Gastrocnemius medialis (tissue), 4 donors: ENCODE measurements around the gene IL9. TPM values are rescaled to one million over a fixed set of nuclear protein-coding genes. Genes with fewer than 3 reads are reported as not detected.

Experiments used
- ATAC-seq, 2 donors: fragments of 150-250 bp; one replicate each; pipeline ENCODE4 v1.9.1; 2016
- DNase-seq, 2 donors: peaks; one replicate each; pipeline ENCODE4 v3.0.0-alpha.2; 2019
- H3K27ac ChIP-seq, 4 donors: fragments of 200-600 bp; sonication (generic); 1 replicate in 1 of 4; 2 replicates in 3 of 4; pipeline ENCODE4 v1.5.1; 2016 to 2018; ENCODE audit warnings: mild to moderate bottlenecking in 2 of 4, moderate library complexity in 1 of 4
- H3K27me3 ChIP-seq, 3 donors: fragments of 200-600 bp; sonication (generic) in 2 of 3; 1 replicate in 1 of 3; 2 replicates in 2 of 3; pipeline versions ENCODE4 v1.5.1 to v1.6.0; 2016 to 2019; ENCODE audit warnings: mild to moderate bottlenecking in 1 of 3, moderate library complexity in 1 of 3
- H3K36me3 ChIP-seq, 2 donors: fragments of 200-600 bp; sonication (generic) in 1 of 2; one replicate each; pipeline ENCODE4 v1.5.1; 2017 to 2018
- H3K4me1 ChIP-seq, 2 donors: fragments of 200-600 bp; sonication (generic) in 1 of 2; one replicate each; pipeline ENCODE4 v1.5.1; 2016 to 2017; ENCODE audit warnings: mild to moderate bottlenecking in 2 of 2
- H3K4me3 ChIP-seq, 4 donors: fragments of 200-600 bp; sonication (generic) in 3 of 4; 1 replicate in 1 of 4; 2 replicates in 3 of 4; pipeline ENCODE4 v1.5.1; 2016 to 2019; ENCODE audit warnings: mild to moderate bottlenecking in 2 of 4
- H3K9me3 ChIP-seq, 3 donors: fragments of 200-600 bp; sonication (generic) in 2 of 3; 1 replicate in 1 of 3; 2 replicates in 2 of 3; pipeline ENCODE4 v1.5.1; 2016 to 2019
- CTCF ChIP-seq, 5 experiments: fragments of 450-650 bp in 3 of 5; fragments of 200-600 bp in 2 of 5; sonication (generic) in 2 of 5; IDR thresholded peaks in 4 of 5; conservative IDR thresholded peaks in 1 of 5; 1 replicate in 4 of 5; 2 replicates in 1 of 5; pipeline ENCODE4 v1.5.1; 2016 to 2019; ENCODE audit warnings: antibody characterized with exemption in 5 of 5, mild to moderate bottlenecking in 3 of 5, moderate library complexity in 3 of 5
- POLR2A ChIP-seq, 2 donors: fragments of 450-650 bp; IDR thresholded peaks; one replicate each; pipeline ENCODE4 v1.6.1; 2017; ENCODE audit warnings: antibody characterized with exemption in 2 of 2, mild to moderate bottlenecking in 2 of 2, moderate library complexity in 2 of 2
- in situ Hi-C, 4 donors: fragments of 200-750 bp; cut with MboI; loops; one replicate each; pipeline versions ENCODE4 v1.15.0 to v1.8.0; 2017; ENCODE audit warnings: low sequenced_read_pairs in 4 of 4
- intact Hi-C: fragments of 100-400 bp; cut with DNase I; formaldehyde crosslinking; loops from one replicate; pipeline ENCODE4 v1.15.1; 2023; ENCODE audit warnings: low total_unique reads
- total RNA-seq, 4 donors: library from RNA; depleted of rRNA; stranded (reverse); fragments of >200 nt; gene quantifications; one replicate each; pipeline versions ENCODE4 v1.1.0 to v1.2.3, GENCODE V29; 2016

Gene IL9
- total RNA-seq, 4 donors from 2014 or later: not detected

DNA sequence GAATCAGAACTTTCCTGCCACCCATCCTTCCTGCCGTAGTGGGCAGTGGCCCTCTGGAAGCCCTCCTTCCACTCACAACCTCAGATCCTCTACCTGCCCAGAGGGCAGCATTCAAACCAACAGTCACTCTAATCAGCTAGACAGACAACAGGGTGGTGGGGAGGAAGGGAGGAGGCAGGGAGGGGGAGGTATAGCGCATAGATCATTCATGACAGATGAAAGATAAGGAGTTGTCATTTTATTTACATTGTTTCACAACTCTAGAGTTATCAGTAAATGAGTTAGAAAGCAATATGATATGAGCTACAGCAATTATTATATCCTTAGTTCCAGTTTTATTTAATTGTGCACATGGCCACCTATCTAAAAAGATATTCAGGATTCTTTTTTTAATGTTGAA is 852 bp downstream of the IL9 start:
- H3K9me3 ChIP-seq: no peaks in the 10 kb centered on the region
- H3K4me3 ChIP-seq: no peak overlapping the region
- in situ Hi-C loops: loop anchor here in 1 of 4 donors (5.0 kb wide), 1 partner anchor 318 kb away; no protein-coding TSS in a partner anchor
- no peak for ATAC-seq
- H3K27me3 ChIP-seq: peaks cover 0 to 11% (median 0%) of the 10 kb centered on the region in 3 donors
- intact Hi-C loops: no loop called here
- H3K27ac ChIP-seq: no peak overlapping the region
- TF ChIP-seq POLR2A (IDR thresholded peaks at IDR 0.05) (no peak), CTCF (IDR thresholded peaks at IDR 0.05 in 4 of 5, conservative IDR thresholded peaks at IDR 0.05 in 1 of 5) (no peak)
- H3K4me1 ChIP-seq: no peaks in the 10 kb centered on the region
- no peaks in the 10 kb centered on the region for H3K36me3 ChIP-seq
- DNase-seq: no peak

- H3K9me3 ChIP-seq: no peaks in the 10 kb centered on the region
- no peak overlapping the region for H3K4me3 ChIP-seq
- in situ Hi-C loops (loop anchor here in 1 of 4 donors (5.0 kb wide), 1 partner anchor 318 kb away; no protein-coding TSS in a partner anchor), intact Hi-C loops (no loop called here)
- H3K27ac ChIP-seq: no peak overlapping the region
- DNase-seq (no peak), ATAC-seq (no peak)
- H3K27me3 ChIP-seq: peaks cover 0 to 11% (median 0%) of the 10 kb centered on the region in 3 donors
- no peaks in the 10 kb centered on the region for H3K36me3 ChIP-seq
- TF ChIP-seq CTCF (IDR thresholded peaks at IDR 0.05 in 4 of 5, conservative IDR thresholded peaks at IDR 0.05 in 1 of 5) (no peak), POLR2A (IDR thresholded peaks at IDR 0.05) (no peak)
- H3K4me1 ChIP-seq: no peaks in the 10 kb centered on the region
Observed at GRCh38 chr5:135894276-135894675, 1.4 kb downstream of the IL9 start.

GRCh38 chr5:135891791-135892190 is 3.9 kb downstream of the IL9 start:
- in situ Hi-C loops: loop anchor here in 1 of 4 donors (5.0 kb wide), 1 partner anchor 321 kb away; no protein-coding TSS in a partner anchor
- ATAC-seq: no peak
- H3K36me3 ChIP-seq: no peaks in the 10 kb centered on the region
- no peak for DNase-seq
- H3K4me1 ChIP-seq: no peaks in the 10 kb centered on the region
- H3K27me3 ChIP-seq: no peaks in the 10 kb centered on the region
- H3K4me3 ChIP-seq: no peak overlapping the region
- H3K27ac ChIP-seq: no peak overlapping the region
- no peaks in the 10 kb centered on the region for H3K9me3 ChIP-seq
- TF ChIP-seq CTCF (IDR thresholded peaks at IDR 0.05 in 4 of 5, conservative IDR thresholded peaks at IDR 0.05 in 1 of 5): no peak
- no peak for TF ChIP-seq POLR2A (IDR thresholded peaks at IDR 0.05)
- intact Hi-C loops: no loop called here

DNA sequence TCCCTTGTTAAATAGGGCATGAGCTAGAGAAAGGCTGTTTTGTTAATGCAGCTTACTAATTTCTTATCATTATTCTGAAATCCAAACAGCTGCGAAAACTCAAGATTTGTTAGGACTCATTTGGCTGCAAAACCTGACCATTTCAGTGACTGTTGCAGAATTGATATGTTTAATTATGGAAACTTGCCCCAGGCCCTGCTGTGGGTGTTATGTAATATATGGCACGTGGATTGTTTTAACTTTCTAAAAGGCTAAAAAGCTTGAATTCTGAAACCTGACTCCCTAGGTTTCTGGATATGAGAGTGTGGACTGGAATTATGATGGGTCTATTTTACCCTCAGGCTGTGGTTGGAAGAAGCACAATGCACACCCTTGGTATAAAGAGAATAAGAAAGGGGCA is 4.4 kb downstream of the IL9 start:
- Histone ChIP-seq H3K4me3 (no peak overlapping the region), H3K36me3 (no peaks in the 10 kb centered on the region), H3K9me3 (no peaks in the 10 kb centered on the region), H3K27ac (no peak overlapping the region), H3K4me1 (no peaks in the 10 kb centered on the region), H3K27me3 (no peaks in the 10 kb centered on the region)
- DNase-seq (no peak), ATAC-seq (no peak)
- TF ChIP-seq CTCF (IDR thresholded peaks at IDR 0.05 in 4 of 5, conservative IDR thresholded peaks at IDR 0.05 in 1 of 5) (no peak), POLR2A (IDR thresholded peaks at IDR 0.05) (no peak)
- intact Hi-C loops (no loop called here), in situ Hi-C loops (loop anchor here in 1 of 4 donors (5.0 kb wide), 1 partner anchor 321 kb away; no protein-coding TSS in a partner anchor)

GRCh38 chr5:135890867-135891266 is 4.8 kb downstream of the IL9 start:
- ATAC-seq (no peak), DNase-seq (no peak)
- in situ Hi-C loops (loop anchor here in 1 of 4 donors (5.0 kb wide), 1 partner anchor 321 kb away; no protein-coding TSS in a partner anchor), intact Hi-C loops (no loop called here)
- Histone ChIP-seq H3K9me3 (no peaks in the 10 kb centered on the region), H3K27me3 (no peaks in the 10 kb centered on the region), H3K4me3 (no peak overlapping the region), H3K4me1 (no peaks in the 10 kb centered on the region), H3K36me3 (no peaks in the 10 kb centered on the region), H3K27ac (no peak overlapping the region)
- TF ChIP-seq POLR2A (IDR thresholded peaks at IDR 0.05): no peak
- no peak for TF ChIP-seq CTCF (IDR thresholded peaks at IDR 0.05 in 4 of 5, conservative IDR thresholded peaks at IDR 0.05 in 1 of 5)
